Endothelial cell of umbilical vein (primary cell): ENCODE results near the gene CSNK1D. TPM values are rescaled to one million over a fixed set of nuclear protein-coding genes. Genes with fewer than 3 reads are reported as not detected.

ENCODE experiments used
- BruUV-seq: library from RNA; stranded (reverse); fragments of 400-500 nt; replicated peaks from 2 replicates; lab custom pipeline; 2021; lab: Mats Ljungman, UMichigan
- CTCF ChIA-PET: fragments of 300-600, 350-600 bp; sonication (Branson Sonifier 250); formaldehyde crosslinking; loops from one replicate; lab custom pipeline; 2021; ENCODE audit warnings: antibody characterized with exemption, inconsistent platforms; lab: Charles Lee
- POLR2A ChIA-PET: fragments of 300-600, 350-600 bp; sonication (Branson Sonifier 250); formaldehyde crosslinking; loops from one replicate; lab custom pipeline; 2021; ENCODE audit warnings: antibody characterized with exemption, inconsistent platforms; lab: Charles Lee
- DNase-seq: peaks from one replicate; pipeline ENCODE4 v3.0.0-alpha.2; 2011; ENCODE audit warnings: low read depth, low spot score
- FAIRE-seq: peaks from 2 replicates; lab custom pipeline; 2011; peaks lifted over from hg19 to GRCh38; lab: Jason Lieb, UNC
- H2AFZ ChIP-seq: 2 replicates; pipeline ENCODE4 v1.6.0; 2012; ENCODE audit warnings: low read depth, low read length, control low read depth, inconsistent platforms
- H3K27ac ChIP-seq: 2 replicates; pipeline ENCODE4 v1.5.1; 2011; ENCODE audit warnings: low read depth, mild to moderate bottlenecking, control low read depth, low read length, moderate library complexity; ENCODE audit not compliant: insufficient read depth
- H3K27me3 ChIP-seq, 2 experiments: 2 replicates each; pipeline versions ENCODE4 v1.6.0 to v1.6.1; 2011; ENCODE audit warnings: low read length in 2 of 2, mixed read lengths in 1 of 2; ENCODE audit not compliant: control insufficient read depth in 2 of 2, insufficient read depth in 2 of 2
- H3K36me3 ChIP-seq, 2 experiments: 2 replicates in 1 of 2; 3 replicates in 1 of 2; pipeline ENCODE4 v1.5.1; 2011; ENCODE audit warnings: low read length in 2 of 2, mild to moderate bottlenecking in 1 of 2, moderate library complexity in 1 of 2; ENCODE audit not compliant: control insufficient read depth in 2 of 2, insufficient read depth in 2 of 2; ENCODE audit errors: extremely low read depth in 1 of 2
- H3K4me1 ChIP-seq: 3 replicates; pipeline ENCODE4 v1.5.1; 2011; ENCODE audit warnings: mild to moderate bottlenecking, low read length; ENCODE audit not compliant: control insufficient read depth, insufficient read depth; ENCODE audit errors: extremely low read depth
- H3K4me2 ChIP-seq: 2 replicates; pipeline ENCODE4 v1.6.1; 2011; ENCODE audit warnings: low read length, control low read depth, mixed read lengths; ENCODE audit not compliant: insufficient read depth
- H3K4me3 ChIP-seq, 3 experiments: fragments of 200-600 bp in 1 of 3; sonication (generic), shearing (Covaris generic) in 1 of 3; replicated peaks in 1 of 3; 2 replicates each; pipeline ENCODE4 v1.5.1; 2011 to 2016; ENCODE audit warnings: control low read depth in 3 of 3, low read length in 3 of 3, mild to moderate bottlenecking in 2 of 3, inconsistent platforms in 1 of 3, low read depth in 1 of 3, moderate library complexity in 1 of 3; ENCODE audit not compliant: insufficient read depth in 1 of 3
- H3K79me2 ChIP-seq: 2 replicates; pipeline ENCODE4 v1.6.0; 2012; ENCODE audit warnings: low read length, inconsistent platforms; ENCODE audit not compliant: control insufficient read depth, insufficient read depth
- H3K9ac ChIP-seq: replicated peaks from 2 replicates; pipeline ENCODE3; 2011; ENCODE audit warnings: low read length, control low read depth; ENCODE audit not compliant: insufficient read depth; ENCODE audit errors: extremely low read depth
- H3K9me1 ChIP-seq: replicated peaks from 3 replicates; pipeline ENCODE4 v1.6.0; 2011; ENCODE audit warnings: mild to moderate bottlenecking, low read length; ENCODE audit not compliant: control insufficient read depth, insufficient read depth; ENCODE audit errors: extremely low read depth
- H3K9me3 ChIP-seq: replicated peaks from 2 replicates; pipeline ENCODE4 v1.5.1; 2012; ENCODE audit warnings: low read length, inconsistent platforms; ENCODE audit not compliant: control insufficient read depth, insufficient read depth
- H4K20me1 ChIP-seq: replicated peaks from 2 replicates; pipeline ENCODE3; 2011; ENCODE audit warnings: mild to moderate bottlenecking, low read length; ENCODE audit not compliant: control insufficient read depth, insufficient read depth; ENCODE audit errors: extremely low read depth
- CTCF ChIP-seq, 2 donors: IDR thresholded peaks; 1 replicate in 1 of 2; 2 replicates in 1 of 2; pipeline ENCODE4 v1.5.1; 2011; ENCODE audit warnings: low read length in 2 of 2, mild to moderate bottlenecking in 2 of 2, moderate library complexity in 2 of 2, control low read depth in 1 of 2, inconsistent platforms in 1 of 2, low read depth in 1 of 2; ENCODE audit not compliant: insufficient read depth in 1 of 2; ENCODE audit errors: extremely low read depth in 1 of 2
- EZH2 ChIP-seq: IDR thresholded peaks from 2 replicates; pipeline ENCODE4 v1.6.1; 2012; ENCODE audit warnings: borderline replicate concordance, low read depth, mild to moderate bottlenecking, moderate library complexity, low read length, inconsistent platforms; ENCODE audit not compliant: severe bottlenecking
- FOS ChIP-seq: IDR thresholded peaks from 2 replicates; pipeline ENCODE4 v1.6.1; 2011; ENCODE audit warnings: mild to moderate bottlenecking, low read length, moderate library complexity, borderline replicate concordance; ENCODE audit not compliant: insufficient read depth
- GATA2 ChIP-seq: IDR thresholded peaks from 2 replicates; pipeline ENCODE4 v1.7.0; 2011; ENCODE audit warnings: low read depth, mild to moderate bottlenecking, moderate library complexity, mixed read lengths, low read length; ENCODE audit not compliant: insufficient read length, insufficient read depth
- JUN ChIP-seq: IDR thresholded peaks from 2 replicates; pipeline ENCODE4 v1.6.1; 2011; ENCODE audit warnings: borderline replicate concordance, low read depth; ENCODE audit not compliant: insufficient read length, insufficient read depth
- MAX ChIP-seq: IDR thresholded peaks from 2 replicates; pipeline ENCODE4 v1.6.1; 2011; ENCODE audit not compliant: insufficient read depth, insufficient read length
- MYC ChIP-seq: IDR thresholded peaks from one replicate; pipeline ENCODE4 v1.6.1; 2011; ENCODE audit warnings: mild to moderate bottlenecking, low read depth, low read length
- POLR2A ChIP-seq: IDR thresholded peaks from 2 replicates; pipeline ENCODE4 v1.6.1; 2012; ENCODE audit warnings: low read depth, mild to moderate bottlenecking, control low read depth, low read length
- POLR2AphosphoS5 ChIP-seq: IDR thresholded peaks from 2 replicates; pipeline ENCODE4 v1.6.1; 2012; ENCODE audit warnings: low read depth, mild to moderate bottlenecking, control low read depth, low read length, moderate library complexity; ENCODE audit not compliant: insufficient read depth
- dilution Hi-C: fragments of 300-500 bp; cut with MboI; formaldehyde crosslinking; loops from one replicate; pipeline ENCODE4 v1.15.0; 2019; ENCODE audit warnings: low sequenced_read_pairs; ENCODE audit not compliant: extremely low pct_ligation_motif_present
- intact Hi-C: fragments of 100-400 bp; cut with micrococcal nuclease; formaldehyde crosslinking; loops from one replicate; pipeline ENCODE4 v1.10.0; 2022
- polyA plus RNA-seq, 4 experiments: library from polyadenylated mRNA; depleted of rRNA in 3 of 4; stranded (reverse) in 3 of 4; unstranded in 1 of 4; fragments of >200 nt; gene quantifications; 2 replicates each; pipeline versions ENCODE4 v1.2.1 to v1.2.3, GENCODE V29; 2011 to 2012; ENCODE audit warnings: missing spikeins in 1 of 4
- total RNA-seq: library from RNA; stranded (reverse); gene quantifications from 2 replicates; pipeline ENCODE4 v1.2.3, GENCODE V29; 2021

The CSNK1D gene
- total and polyA plus RNA-seq, 2 donors (not counting 3 experiments of a cell fraction or from before 2014, with no cell fraction given), result 127 to 155 TPM

- Histone ChIP-seq H3K4me1 (no peaks in the 10 kb centered on the region), H3K9ac (no peak overlapping the region), H3K27ac (no peak overlapping the region), H3K9me1 (no peaks in the 10 kb centered on the region), H3K27me3 (no peaks in the 10 kb centered on the region), H3K79me2 (no peaks in the 10 kb centered on the region), H3K36me3 (peaks cover 0 to 9% of the 10 kb centered on the region in 2 experiments), H3K4me2 (no peak overlapping the region), H3K9me3 (no peaks in the 10 kb centered on the region), H3K4me3 (no peak overlapping the region), H2AFZ (no peak overlapping the region), H4K20me1 (no peaks in the 10 kb centered on the region)
- intact Hi-C loops (no loop called here), dilution Hi-C loops (no loop called here)
- BruUV-seq, result no TSS peak
- TF ChIP-seq EZH2 (no peak), MAX (no peak), POLR2A (no peak)
- no peak for DNase-seq
- no peak for FAIRE-seq
- POLR2A ChIA-PET, result interaction anchor here (0.7 kb wide), 3 partner anchors 31 to 550 kb away, joined by 3 to 5 read pairs (median 4); partner anchors contain the start of gene SLC16A3
- CTCF ChIA-PET, result no interaction called here
These were observed 75.4 kb downstream of the CSNK1D start for GRCh38 chr17:82198092-82198491.

DNA sequence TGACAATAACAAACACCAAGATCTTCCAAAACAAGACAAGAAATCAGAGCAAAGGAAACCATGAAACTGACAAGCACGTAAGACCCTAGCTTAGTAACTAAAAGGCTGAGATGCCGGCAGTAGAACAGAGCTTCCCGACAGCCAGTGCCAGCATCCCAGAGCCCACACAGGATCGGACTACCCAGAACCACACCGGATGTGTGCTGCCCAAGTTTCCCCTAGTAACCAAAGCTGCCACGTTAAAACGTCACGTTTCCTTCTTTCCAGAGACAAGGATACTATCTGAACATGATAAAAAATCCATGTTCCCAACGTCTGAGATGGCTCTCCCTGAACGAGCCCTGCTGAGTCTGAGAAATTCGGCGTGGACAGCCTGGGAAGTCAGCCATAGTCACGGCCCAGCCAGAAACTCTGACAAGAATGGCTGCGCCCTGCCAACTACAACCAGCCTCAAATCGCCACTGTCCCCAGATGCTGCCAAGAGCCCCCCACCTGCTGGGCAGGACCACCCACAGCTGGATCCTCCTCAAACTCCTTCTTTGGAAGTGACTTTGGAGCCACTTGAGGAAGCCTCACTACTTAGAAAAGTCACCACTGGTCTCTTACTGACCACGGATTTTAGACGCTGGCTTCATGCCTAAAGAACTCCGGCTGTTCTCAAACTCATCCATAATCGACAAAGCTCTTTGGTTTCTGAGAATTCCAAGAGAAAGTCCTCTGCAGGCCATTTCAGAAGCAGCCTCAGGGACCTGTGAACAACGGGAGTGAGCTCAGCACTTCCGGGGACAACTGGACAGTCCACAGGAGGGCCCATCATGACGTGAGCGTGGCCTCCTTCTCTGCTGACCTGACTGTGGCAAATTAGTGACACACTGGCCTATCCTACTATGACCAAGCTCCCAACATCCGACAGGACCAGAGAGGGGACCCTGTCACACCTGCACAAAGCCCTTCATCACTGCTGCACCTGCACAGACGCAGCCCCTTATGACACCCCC is 77.5 kb downstream of the CSNK1D start:
- POLR2A ChIA-PET, result no interaction called here
- TF ChIP-seq FOS (no peak), POLR2A (no peak), JUN (no peak), MYC (no peak), POLR2AphosphoS5 (no peak), GATA2 (no peak), EZH2 (no peak), CTCF (IDR thresholded peaks at IDR 0.05; ENCODE audit: extremely low read depth in 1 of 2, insufficient read depth in 1 of 2, low read depth in 1 of 2, low read length in 2 of 2) (no peak), MAX (no peak)
- Histone ChIP-seq H3K4me3 (no peak overlapping the region), H3K27me3 (no peaks in the 10 kb centered on the region), H3K36me3 (peaks cover 0 to 9% of the 10 kb centered on the region in 2 experiments), H3K9me3 (no peaks in the 10 kb centered on the region), H3K4me1 (no peaks in the 10 kb centered on the region), H3K4me2 (no peak overlapping the region), H3K9me1 (no peaks in the 10 kb centered on the region), H3K27ac (no peak overlapping the region), H4K20me1 (no peaks in the 10 kb centered on the region), H2AFZ (no peak overlapping the region), H3K79me2 (no peaks in the 10 kb centered on the region), H3K9ac (no peak overlapping the region)
- no peak for DNase-seq
- no TSS peak for BruUV-seq
- dilution Hi-C loops, result no loop called here
- CTCF ChIA-PET, result interaction anchor here (1.0 kb wide), 1 partner anchor 10 kb away, joined by 3 read pairs; no protein-coding TSS in a partner anchor
- no peak for FAIRE-seq
- intact Hi-C loops, result no loop called here
